H1 (cell line): ENCODE data around the gene SLC25A45. TPM values are rescaled to one million over a fixed set of nuclear protein-coding genes. Genes with fewer than 3 reads are reported as not detected.

Source experiments
- CTCF ChIA-PET: fragments of 300-600 bp; sonication (Branson Sonifier 250); formaldehyde crosslinking; loops from one replicate; lab custom pipeline; 2021; ENCODE audit not compliant: partially characterized antibody; lab: Charles Lee
- POLR2A ChIA-PET: fragments of 300-600 bp; sonication (Branson Sonifier 250); formaldehyde crosslinking; loops from one replicate; lab custom pipeline; 2021; ENCODE audit warnings: inconsistent platforms; ENCODE audit not compliant: partially characterized antibody; lab: Charles Lee
- DNase-seq, 2 experiments: peaks; one replicate each; pipeline versions ENCODE4 v3.0.0 to v3.0.0-alpha.2; 2010 to 2022; ENCODE audit warnings: low spot score in 2 of 2, low read depth in 1 of 2, mixed read lengths in 1 of 2
- FAIRE-seq: peaks from 2 replicates; lab custom pipeline; 2011; peaks lifted over from hg19 to GRCh38; lab: Jason Lieb, UNC
- H2AFZ ChIP-seq: 2 replicates; pipeline ENCODE4 v1.8.1; 2012; ENCODE audit warnings: low read length, inconsistent platforms
- H2AK5ac ChIP-seq: 2 replicates; pipeline ENCODE4 v1.6.1; 2013; ENCODE audit warnings: low read depth, low read length
- H2BK120ac ChIP-seq: replicated peaks from 2 replicates; pipeline ENCODE3; 2013; ENCODE audit warnings: low read depth, low read length, inconsistent platforms
- H2BK12ac ChIP-seq: 2 replicates; pipeline ENCODE4 v1.6.1; 2013; ENCODE audit warnings: low read depth, low read length
- H2BK15ac ChIP-seq: 2 replicates; pipeline ENCODE4 v1.6.1; 2013; ENCODE audit warnings: low read length
- H2BK20ac ChIP-seq: 2 replicates; pipeline ENCODE4 v1.6.1; 2013; ENCODE audit warnings: low read length
- H2BK5ac ChIP-seq: 2 replicates; pipeline ENCODE4 v1.6.1; 2013; ENCODE audit warnings: low read depth, low read length
- H3K14ac ChIP-seq: 2 replicates; pipeline ENCODE4 v1.6.1; 2013; ENCODE audit warnings: inconsistent platforms; ENCODE audit not compliant: insufficient read length
- H3K18ac ChIP-seq: 2 replicates; pipeline ENCODE4 v1.6.1; 2013; ENCODE audit warnings: low read length; ENCODE audit errors: extremely low read depth
- H3K23ac ChIP-seq: 2 replicates; pipeline ENCODE4 v1.6.1; 2013; ENCODE audit warnings: inconsistent platforms; ENCODE audit not compliant: insufficient read length
- H3K23me2 ChIP-seq: 2 replicates; pipeline ENCODE4 v1.6.1; 2013; ENCODE audit warnings: low read depth, low read length
- H3K27ac ChIP-seq: 2 replicates; pipeline ENCODE4 v1.6.1; 2011; ENCODE audit warnings: low read depth, low read length, inconsistent platforms
- H3K27me3 ChIP-seq, 4 experiments: replicated peaks in 1 of 4; 1 replicate in 1 of 4; 2 replicates in 3 of 4; pipeline versions ENCODE4 v1.6.1 to v1.8.1; 2011 to 2013; ENCODE audit warnings: low read length in 3 of 4, mild to moderate bottlenecking in 3 of 4, inconsistent platforms in 2 of 4, mixed read lengths in 2 of 4, moderate library complexity in 1 of 4; ENCODE audit not compliant: control insufficient read depth in 3 of 4, insufficient read depth in 3 of 4; ENCODE audit errors: extremely low read depth in 1 of 4
- H3K36me3 ChIP-seq, 4 experiments: 2 replicates each; pipeline versions ENCODE4 v1.6.1 to v1.8.1; 2011 to 2013; ENCODE audit warnings: mild to moderate bottlenecking in 4 of 4, low read length in 3 of 4, moderate library complexity in 2 of 4, control low read depth in 1 of 4, inconsistent platforms in 1 of 4; ENCODE audit not compliant: insufficient read depth in 4 of 4, control insufficient read depth in 2 of 4
- H3K4ac ChIP-seq: replicated peaks from 2 replicates; pipeline ENCODE3; 2013; ENCODE audit warnings: low read length, low read depth, mixed read lengths, inconsistent platforms; ENCODE audit not compliant: insufficient read length
- H3K4me1 ChIP-seq, 4 experiments: replicated peaks in 1 of 4; 1 replicate in 1 of 4; 2 replicates in 3 of 4; pipeline versions ENCODE4 v1.6.1 to v1.8.1; 2011 to 2013; ENCODE audit warnings: low read length in 3 of 4, inconsistent platforms in 2 of 4, mixed read lengths in 1 of 4; ENCODE audit not compliant: insufficient read depth in 4 of 4, control insufficient read depth in 3 of 4
- H3K4me2 ChIP-seq, 2 experiments: 2 replicates each; pipeline versions ENCODE4 v1.6.1 to v1.8.1; 2011 to 2013; ENCODE audit warnings: low read depth in 2 of 2, low read length in 2 of 2, control low read depth in 1 of 2, inconsistent platforms in 1 of 2, mild to moderate bottlenecking in 1 of 2; ENCODE audit not compliant: insufficient read depth in 1 of 2
- H3K4me3 ChIP-seq, 4 experiments: fragments of 200-600, 300-600 bp in 1 of 4; sonication (generic), shearing (Covaris generic), sonication (Bioruptor Twin) in 1 of 4; 2 replicates each; pipeline versions ENCODE4 v1.5.1 to v1.8.1; 2011 to 2016; ENCODE audit warnings: low read length in 4 of 4, low read depth in 3 of 4, control low read depth in 2 of 4, inconsistent platforms in 2 of 4, mild to moderate bottlenecking in 2 of 4, mixed read lengths in 1 of 4, moderate library complexity in 1 of 4; ENCODE audit not compliant: insufficient read depth in 2 of 4; ENCODE audit errors: extremely low read depth in 1 of 4
- H3K56ac ChIP-seq: replicated peaks from 2 replicates; pipeline ENCODE3; 2013; ENCODE audit warnings: low read depth, mild to moderate bottlenecking, mixed read lengths, low read length, inconsistent platforms; ENCODE audit not compliant: insufficient read length
- H3K79me1 ChIP-seq: 2 replicates; pipeline ENCODE4 v1.6.1; 2013; ENCODE audit warnings: low read depth, low read length, control low read depth
- H3K79me2 ChIP-seq, 2 experiments: 2 replicates each; pipeline versions ENCODE4 v1.6.1 to v1.8.1; 2012 to 2013; ENCODE audit warnings: low read length in 2 of 2, mild to moderate bottlenecking in 2 of 2, inconsistent platforms in 1 of 2; ENCODE audit not compliant: insufficient read depth in 2 of 2, control insufficient read depth in 1 of 2
- H3K9ac ChIP-seq, 4 experiments: replicated peaks in 1 of 4; 1 replicate in 1 of 4; 2 replicates in 3 of 4; pipeline versions ENCODE4 v1.6.1 to v1.8.1; 2011 to 2013; ENCODE audit warnings: low read depth in 3 of 4, low read length in 3 of 4, control low read depth in 2 of 4, mild to moderate bottlenecking in 2 of 4, moderate library complexity in 2 of 4, inconsistent platforms in 1 of 4; ENCODE audit errors: extremely low read depth in 1 of 4
- H3K9me3 ChIP-seq, 2 experiments: 2 replicates each; pipeline versions ENCODE4 v1.6.1 to v1.8.1; 2012 to 2013; ENCODE audit warnings: mild to moderate bottlenecking in 2 of 2, moderate library complexity in 2 of 2, control low read depth in 1 of 2, inconsistent platforms in 1 of 2, low read depth in 1 of 2, low read length in 1 of 2, mixed read lengths in 1 of 2; ENCODE audit not compliant: insufficient read depth in 2 of 2
- H4K20me1 ChIP-seq, 2 experiments: replicated peaks in 1 of 2; 2 replicates each; pipeline versions ENCODE3 to v1.8.1; 2011 to 2013; ENCODE audit warnings: inconsistent platforms in 2 of 2, low read length in 2 of 2, mild to moderate bottlenecking in 1 of 2; ENCODE audit not compliant: insufficient read depth in 2 of 2, control insufficient read depth in 1 of 2
- H4K5ac ChIP-seq: 2 replicates; pipeline ENCODE4 v1.6.1; 2013; ENCODE audit warnings: low read length, low read depth, mixed read lengths, inconsistent platforms; ENCODE audit not compliant: insufficient read length
- H4K8ac ChIP-seq: 2 replicates; pipeline ENCODE4 v1.8.0; 2013; ENCODE audit warnings: mild to moderate bottlenecking, moderate library complexity, low read length, inconsistent platforms; ENCODE audit not compliant: insufficient read depth; ENCODE audit errors: extremely low read depth
- H4K91ac ChIP-seq: replicated peaks from 2 replicates; pipeline ENCODE3; 2013; ENCODE audit warnings: low read length, mixed read lengths, inconsistent platforms; ENCODE audit not compliant: insufficient read length
- ASH2L ChIP-seq: fragments of 200-600, 300-600 bp; sonication (generic); IDR thresholded peaks from one replicate; pipeline ENCODE4 v1.7.1; 2017; ENCODE audit warnings: low read length
- CEBPB ChIP-seq: IDR thresholded peaks from 2 replicates; pipeline ENCODE4 v1.6.1; 2012; ENCODE audit warnings: low read depth, low read length
- CREB1 ChIP-seq: IDR thresholded peaks from 2 replicates; pipeline ENCODE4 v1.6.1; 2012; ENCODE audit warnings: inconsistent platforms
- RBBP5 ChIP-seq: IDR thresholded peaks from 2 replicates; pipeline ENCODE4 v1.7.1; 2012; ENCODE audit warnings: low read depth, mild to moderate bottlenecking, inconsistent platforms, low read length, moderate library complexity, borderline replicate concordance
- WGBS, 2 experiments: shearing (Covaris generic) in 1 of 2; methylation state at CpG; one replicate each; pipeline versions ENCODE4 v1.1.6 to v1.1.7; 2013 to 2015; ENCODE audit warnings: low lambda C conversion rate in 2 of 2, mixed read lengths in 2 of 2, inconsistent platforms in 1 of 2, low coverage in 1 of 2, missing lambda C conversion rate in 1 of 2; ENCODE audit not compliant: insufficient replicate concordance in 2 of 2, insufficient coverage in 1 of 2, insufficient read length in 1 of 2; ENCODE audit errors: extremely low coverage in 1 of 2, missing lambda C conversion rate in 1 of 2; 5-methylcytosine and 5-hydroxymethylcytosine counted together
- polyA plus RNA-seq, 7 experiments: library from polyadenylated mRNA; depleted of rRNA in 3 of 7; stranded (reverse) in 5 of 7; unstranded in 2 of 7; fragments of >200 nt in 5 of 7; fragments of 200-250 nt in 2 of 7; gene quantifications; 1 replicate in 5 of 7; 2 replicates in 1 of 7; 4 replicates in 1 of 7; pipeline versions ENCODE4 v1.2.1 to v1.2.3, GENCODE V29; 2011 to 2013; ENCODE audit warnings: missing spikeins in 2 of 7, mixed read lengths in 2 of 7
- total RNA-seq: library from RNA; stranded (reverse); fragmentation: NEBNext Ultra II Directional; extraction: Animal tissue kit (Norgen Biotek cat#: 25700); gene quantifications from 2 replicates; pipeline ENCODE4 v1.2.1, GENCODE V29; 2021

Gene SLC25A45
- total and polyA plus RNA-seq, 2 of the 8 experiments (the other 6 are each of a cell fraction or from before 2014, with no cell fraction given) = 0.54 to 0.59 TPM

- Histone ChIP-seq H3K36me3 (no peaks in the 10 kb centered on the region), H2AFZ (0 out of 2 replicates have a peak overlapping the region, but pooled peaks have one; percentile 14), H2AK5ac (no peak overlapping the region), H4K8ac (no peak overlapping the region), H3K79me1 (no peaks in the 10 kb centered on the region), H3K27me3 (no peaks in the 10 kb centered on the region), H2BK15ac (no peak overlapping the region), H3K4me1 (no peaks in the 10 kb centered on the region), H3K79me2 (no peaks in the 10 kb centered on the region), H3K23ac (no peak overlapping the region), H2BK120ac (no peak overlapping the region), H4K20me1 (no peaks in the 10 kb centered on the region), H3K9ac (no peak overlapping the region), H3K14ac (no peak overlapping the region), H3K27ac (no peak overlapping the region), H3K23me2 (no peaks in the 10 kb centered on the region), H3K18ac (no peak overlapping the region), H3K56ac (no peak overlapping the region), H4K91ac (no peak overlapping the region), H2BK20ac (no peak overlapping the region), H3K4me3 (no peak overlapping the region), H3K4ac (no peak overlapping the region), H3K9me3 (no peaks in the 10 kb centered on the region), H2BK12ac (no peak overlapping the region), H3K4me2 (no peak overlapping the region), H2BK5ac (0 out of 2 replicates have a peak overlapping the region, but pooled peaks have one; percentile 35), H4K5ac (no peak overlapping the region)
- WGBS, 2 experiments = 88% methylated on average over 8 of the region's 8 CpGs; no CpG with 5 or more reads in 1 of the 2 experiments
- no peak for TF ChIP-seq CEBPB
- TF ChIP-seq CREB1 = no peak
- no peak for TF ChIP-seq RBBP5
- TF ChIP-seq ASH2L = no peak
- FAIRE-seq = no peak
- DNase-seq = no peak
- ChIA-PET POLR2A (interaction anchor here (0.7 to 3.9 kb wide), 12 partner anchors 8 to 150 kb away, joined by 3 to 16 read pairs (median 5); partner anchors contain the start of genes MALAT1, NEAT1, SCYL1 and TIGD3), CTCF (interaction anchor here (0.6 to 2.8 kb wide), 12 partner anchors 10 to 166 kb away, joined by 3 to 17 read pairs (median 4); no protein-coding TSS in a partner anchor)
These were observed 7.4 kb downstream of the SLC25A45 start for GRCh38 chr11:65375012-65375411.
